HG03558 (cell line): Measurements from ENCODE around the gene SRCIN1.
"Not testable (repeated sequence)": the region's sequence is repeated elsewhere in the genome, so short reads cannot be mapped to it uniquely, and the experiment has no call there.

Experiments used
- ATAC-seq: cut with Tn5 transposase; IDR thresholded peaks from one replicate; pipeline ENCODE4 v1.9.1; 2021; ENCODE audit warnings: moderate number of reproducible peaks; ENCODE audit not compliant: unreplicated experiment; ENCODE audit errors: extremely low read depth

Gene SRCIN1, protein sequence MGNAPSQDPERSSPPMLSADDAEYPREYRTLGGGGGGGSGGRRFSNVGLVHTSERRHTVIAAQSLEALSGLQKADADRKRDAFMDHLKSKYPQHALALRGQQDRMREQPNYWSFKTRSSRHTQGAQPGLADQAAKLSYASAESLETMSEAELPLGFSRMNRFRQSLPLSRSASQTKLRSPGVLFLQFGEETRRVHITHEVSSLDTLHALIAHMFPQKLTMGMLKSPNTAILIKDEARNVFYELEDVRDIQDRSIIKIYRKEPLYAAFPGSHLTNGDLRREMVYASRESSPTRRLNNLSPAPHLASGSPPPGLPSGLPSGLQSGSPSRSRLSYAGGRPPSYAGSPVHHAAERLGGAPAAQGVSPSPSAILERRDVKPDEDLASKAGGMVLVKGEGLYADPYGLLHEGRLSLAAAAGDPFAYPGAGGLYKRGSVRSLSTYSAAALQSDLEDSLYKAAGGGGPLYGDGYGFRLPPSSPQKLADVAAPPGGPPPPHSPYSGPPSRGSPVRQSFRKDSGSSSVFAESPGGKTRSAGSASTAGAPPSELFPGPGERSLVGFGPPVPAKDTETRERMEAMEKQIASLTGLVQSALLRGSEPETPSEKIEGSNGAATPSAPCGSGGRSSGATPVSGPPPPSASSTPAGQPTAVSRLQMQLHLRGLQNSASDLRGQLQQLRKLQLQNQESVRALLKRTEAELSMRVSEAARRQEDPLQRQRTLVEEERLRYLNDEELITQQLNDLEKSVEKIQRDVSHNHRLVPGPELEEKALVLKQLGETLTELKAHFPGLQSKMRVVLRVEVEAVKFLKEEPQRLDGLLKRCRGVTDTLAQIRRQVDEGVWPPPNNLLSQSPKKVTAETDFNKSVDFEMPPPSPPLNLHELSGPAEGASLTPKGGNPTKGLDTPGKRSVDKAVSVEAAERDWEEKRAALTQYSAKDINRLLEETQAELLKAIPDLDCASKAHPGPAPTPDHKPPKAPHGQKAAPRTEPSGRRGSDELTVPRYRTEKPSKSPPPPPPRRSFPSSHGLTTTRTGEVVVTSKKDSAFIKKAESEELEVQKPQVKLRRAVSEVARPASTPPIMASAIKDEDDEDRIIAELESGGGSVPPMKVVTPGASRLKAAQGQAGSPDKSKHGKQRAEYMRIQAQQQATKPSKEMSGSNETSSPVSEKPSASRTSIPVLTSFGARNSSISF

DNA sequence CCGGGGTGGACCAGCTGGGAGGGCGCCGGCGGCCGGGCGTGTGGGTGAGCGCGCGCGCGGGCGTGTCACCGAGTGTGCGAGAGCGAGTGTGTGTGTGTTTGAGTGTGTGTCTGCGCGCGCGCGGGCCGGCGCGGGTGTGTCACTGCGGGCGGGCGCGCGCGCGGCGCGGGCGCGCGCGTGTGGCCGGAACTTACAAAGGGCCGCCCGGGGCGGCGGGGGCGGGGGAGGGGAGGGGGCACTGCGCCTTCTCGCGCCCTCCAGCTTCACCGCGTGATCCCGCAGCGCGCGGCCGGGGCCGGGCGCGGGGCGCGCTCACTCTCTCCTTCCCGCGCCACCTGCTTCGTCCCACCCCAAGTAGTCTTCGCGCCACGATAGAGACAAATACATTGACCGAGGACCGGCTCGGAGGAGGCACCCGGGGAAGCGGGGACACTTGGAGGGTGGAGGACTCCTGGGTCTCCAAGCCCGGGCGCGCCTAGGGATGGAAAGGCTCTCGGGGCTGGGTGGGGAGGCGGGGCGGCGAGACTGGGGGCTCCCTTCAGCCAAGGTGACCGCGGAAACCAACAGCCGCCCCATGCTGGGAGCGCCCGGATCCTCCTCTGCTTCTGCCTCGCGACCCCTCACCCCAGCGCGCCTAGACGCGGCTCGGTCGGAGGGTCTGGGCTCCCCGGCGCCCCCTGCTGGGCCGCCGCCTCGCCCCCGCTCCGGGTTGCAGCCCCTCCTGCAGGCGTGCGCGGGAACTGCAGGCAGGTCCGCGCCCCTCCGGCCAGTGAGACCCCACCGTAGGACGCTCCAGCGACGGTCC lies at the start of gene SRCIN1:
TSS of gene SRCIN1 (minus strand) at position 112 of the 805 bp plus-strand sequence. CDS start 247 bp downstream, outside the sequence.
- no peak for ATAC-seq

- no peak for ATAC-seq
Observed at GRCh38 chr17:38654411-38655398, 49.0 kb upstream of the SRCIN1 start.

DNA sequence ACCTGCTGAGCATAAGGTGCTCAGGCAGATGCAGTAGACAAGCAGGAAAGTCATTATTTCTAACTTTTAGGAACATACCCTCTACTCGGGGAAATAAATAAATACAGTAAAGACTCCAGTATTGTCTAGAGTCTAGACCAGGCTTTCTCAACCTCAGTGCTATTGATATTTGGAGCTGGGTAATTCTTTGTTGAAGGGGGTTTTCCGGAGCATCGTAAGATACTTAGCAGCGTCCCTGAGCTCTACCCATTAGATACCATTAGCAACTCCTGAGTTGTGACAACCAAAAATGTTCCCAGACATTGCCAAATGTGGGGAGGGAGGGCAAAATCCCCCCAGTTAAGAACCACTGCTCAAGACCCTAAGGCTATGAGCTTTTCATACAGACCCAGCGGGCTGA lies 47.9 kb upstream of the SRCIN1 start:
- ATAC-seq, result no peak

- ATAC-seq, result no peak
Observed at GRCh38 chr17:38653230-38653629, 47.5 kb upstream of the SRCIN1 start.

GRCh38 chr17:38650653-38651173 lies 45.0 kb upstream of the SRCIN1 start:
- ATAC-seq, result not testable (repeated sequence)

- ATAC-seq, result no peak
Observed at GRCh38 chr17:38637951-38638350, 32.2 kb upstream of the SRCIN1 start.

DNA sequence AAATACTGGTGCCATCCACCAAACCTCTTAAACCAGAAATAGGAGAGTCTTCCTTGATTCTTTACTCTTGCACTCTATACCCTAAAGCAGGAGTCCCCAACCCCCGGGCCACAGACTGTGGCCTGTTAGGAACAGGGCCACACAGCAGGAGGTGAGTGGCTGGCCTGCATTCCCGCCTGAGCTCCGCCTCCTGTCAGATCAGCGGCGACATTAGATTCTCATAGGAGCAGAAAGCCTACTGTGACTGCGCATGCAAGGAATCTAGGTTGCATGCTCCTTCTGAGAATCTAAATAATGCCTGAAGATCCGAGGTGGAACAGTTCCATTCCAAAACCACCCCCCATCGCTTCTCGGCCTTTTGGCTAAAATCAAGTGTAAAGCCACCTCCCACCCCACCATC lies 30.3 kb upstream of the SRCIN1 start:
- no peak for ATAC-seq

DNA sequence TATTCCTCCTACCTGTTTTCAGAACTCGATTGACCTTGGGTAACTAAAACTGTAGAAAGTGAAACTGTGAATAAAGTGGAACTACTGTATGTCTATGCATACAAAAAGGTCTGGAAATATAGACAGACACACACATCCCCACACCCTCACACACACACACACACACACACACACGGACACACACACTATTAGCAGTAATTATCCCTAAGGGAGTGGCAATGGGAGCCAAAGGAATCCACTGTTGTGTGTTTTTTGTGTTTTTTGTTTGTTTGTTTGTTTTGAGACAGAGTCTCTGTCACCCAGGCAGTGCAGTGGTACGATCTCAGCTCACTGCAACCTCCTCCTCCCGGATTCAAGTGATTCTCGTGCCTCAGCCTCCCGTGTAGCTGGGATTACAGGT lies 26.6 kb upstream of the SRCIN1 start:
- no peak for ATAC-seq

- ATAC-seq, result no peak
Observed at GRCh38 chr17:38628441-38628840, 22.7 kb upstream of the SRCIN1 start.

GRCh38 chr17:38627957-38628356 lies 22.2 kb upstream of the SRCIN1 start:
- ATAC-seq, result no peak

- not testable (repeated sequence) for ATAC-seq
Observed at GRCh38 chr17:38626606-38627226, 21.0 kb upstream of the SRCIN1 start.

DNA sequence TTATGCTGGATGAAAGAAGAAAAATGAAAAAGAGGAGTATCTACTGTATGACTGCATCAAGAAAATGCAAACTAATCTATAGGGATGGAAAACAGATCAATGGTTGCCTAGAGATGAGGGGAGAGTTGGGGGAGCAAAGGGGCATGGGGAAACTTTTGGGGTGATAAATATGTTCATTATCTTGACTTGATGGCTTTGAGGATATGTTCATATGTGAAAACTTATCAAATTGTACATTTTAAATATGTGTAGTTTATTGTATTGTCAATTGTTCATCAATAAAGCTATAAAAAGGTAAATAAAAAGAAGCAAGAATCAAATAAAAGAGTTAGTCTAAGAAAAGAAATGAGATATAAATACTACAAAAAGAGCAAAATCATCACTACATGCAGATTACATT lies 19.7 kb upstream of the SRCIN1 start:
- no peak for ATAC-seq

DNA sequence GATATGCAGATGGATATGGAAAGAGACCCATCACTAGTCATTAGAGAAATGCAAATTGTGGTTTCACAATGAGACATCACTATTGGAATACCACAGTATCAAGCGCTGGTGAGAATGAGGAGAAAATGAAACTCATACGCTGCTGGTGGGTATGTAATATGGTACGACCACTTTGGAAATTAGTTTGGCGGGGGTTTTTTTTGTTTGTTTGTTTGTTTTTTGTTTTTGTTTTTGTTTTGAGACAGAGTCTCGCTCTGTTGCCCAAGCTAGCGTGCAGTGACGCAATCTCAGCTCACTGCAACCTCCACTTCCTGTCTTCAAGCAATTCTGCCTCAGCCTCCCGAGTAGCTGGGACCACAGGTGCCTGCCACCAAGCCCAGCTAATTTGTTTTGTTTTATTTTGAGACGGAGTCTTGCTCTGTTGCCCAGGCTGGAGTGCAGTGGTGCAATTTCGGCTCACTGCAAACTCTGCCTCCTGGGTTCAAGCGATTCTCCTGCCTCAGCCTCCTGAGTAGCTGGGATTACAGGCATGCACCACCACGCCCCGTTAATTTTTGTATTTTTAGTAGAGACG lies 19.1 kb upstream of the SRCIN1 start:
- ATAC-seq, result not testable (repeated sequence)

DNA sequence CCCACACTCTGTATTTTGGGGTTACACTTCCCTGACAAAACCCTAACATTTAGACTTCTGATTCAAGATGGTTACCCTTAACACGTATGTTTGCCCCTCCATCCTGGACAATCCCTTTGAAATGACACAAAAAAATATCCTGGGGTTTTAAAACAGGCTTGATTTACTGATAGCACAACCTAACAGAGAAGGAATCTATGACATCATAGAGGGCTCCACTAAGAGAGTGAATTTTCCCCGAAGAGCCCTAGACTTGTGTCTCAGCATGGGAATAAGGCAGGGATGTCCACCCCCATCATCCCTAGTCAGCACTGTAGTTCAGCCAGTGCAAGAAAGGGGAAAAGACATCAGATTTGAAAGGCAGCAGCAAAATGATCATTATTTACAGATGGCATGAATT lies 15.8 kb upstream of the SRCIN1 start:
- no peak for ATAC-seq

DNA sequence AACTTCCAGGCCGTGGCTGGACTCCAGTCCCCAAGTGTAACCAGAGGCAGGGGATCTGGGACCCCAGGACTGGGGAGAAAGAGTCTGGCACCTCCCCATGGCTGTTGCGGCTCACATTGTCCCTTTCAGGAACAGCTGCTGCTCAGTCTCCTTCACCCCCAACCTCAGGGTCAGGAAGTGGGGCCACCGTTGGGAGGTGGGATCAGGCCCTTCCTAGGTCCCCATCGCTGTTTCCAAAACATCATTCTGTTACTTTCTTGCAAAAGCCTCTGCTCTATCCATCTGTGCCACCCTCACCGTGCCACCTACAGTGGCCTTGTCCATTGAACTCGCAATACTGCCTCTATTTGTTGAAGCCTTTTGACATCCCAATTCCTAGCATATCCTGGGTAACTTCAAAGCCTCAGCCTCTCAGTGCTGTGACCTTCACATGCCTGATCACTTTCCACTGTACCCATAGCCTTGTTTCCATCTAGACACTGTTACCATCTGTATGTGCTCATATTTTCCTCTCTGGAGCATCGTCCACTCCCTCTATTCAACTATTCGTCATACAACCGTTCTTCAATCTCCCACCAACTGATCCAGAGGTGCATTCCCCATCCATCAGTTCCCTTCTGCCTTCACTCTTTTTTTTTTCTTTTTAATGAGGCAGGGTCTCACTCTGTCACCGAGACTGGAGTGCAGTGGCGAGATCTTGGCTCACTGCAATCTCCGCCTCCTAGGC lies 15.0 kb upstream of the SRCIN1 start:
- no peak for ATAC-seq

DNA sequence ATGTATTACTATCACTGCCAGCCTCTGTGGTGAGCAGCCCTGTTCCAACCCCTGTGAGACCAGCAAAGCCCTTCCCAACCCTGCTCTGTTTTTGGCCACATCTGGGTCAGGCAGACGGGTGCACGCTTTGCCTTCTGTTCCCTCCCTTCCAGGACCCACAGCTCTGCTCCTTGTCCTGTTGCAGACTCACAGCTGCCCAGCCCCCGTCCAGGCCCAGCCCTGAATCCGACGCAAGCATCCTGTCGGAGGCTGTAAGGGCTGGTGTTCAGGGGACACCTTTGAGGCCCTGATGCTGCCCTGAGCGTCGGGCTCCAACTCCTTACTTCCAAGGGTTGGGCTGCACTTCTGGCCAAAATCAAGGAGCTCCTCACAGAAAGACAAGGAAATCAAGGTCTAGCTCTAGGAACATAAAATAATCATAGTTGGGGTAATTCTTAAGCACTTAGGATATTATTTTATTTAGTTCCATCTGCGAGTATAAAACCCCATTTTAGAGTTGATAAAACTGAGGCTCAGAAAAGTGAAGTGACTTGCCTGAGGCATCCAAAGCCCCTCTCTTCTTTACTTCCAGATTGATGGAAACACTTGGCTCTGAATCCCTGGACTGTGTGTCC lies 14.3 kb upstream of the SRCIN1 start:
- ATAC-seq, result no peak

DNA sequence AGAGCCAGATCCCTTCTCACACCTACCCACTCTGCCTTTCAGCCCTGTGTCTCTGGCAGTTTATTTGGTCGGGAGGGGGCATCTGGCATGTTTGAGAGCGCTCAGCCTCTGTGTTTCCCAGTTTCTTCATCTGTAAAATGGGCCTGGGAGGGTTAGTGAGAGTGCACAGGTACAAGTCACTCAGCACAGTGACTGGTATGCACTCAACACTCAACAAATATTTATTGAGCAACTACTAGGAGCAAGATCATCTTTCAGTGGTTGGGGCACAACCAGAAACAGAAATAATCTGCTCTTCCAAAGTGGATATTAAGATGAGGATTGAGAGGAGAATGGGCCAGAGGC lies 13.7 kb upstream of the SRCIN1 start:
- no peak for ATAC-seq
